Upper lobe of left lung (tissue), 4 donors: ENCODE data around the gene ADCY5.

Experiments used
- CTCF ChIP-seq, 6 experiments: fragments of 450-650 bp in 4 of 6; fragments of 200-600 bp in 2 of 6; sonication (generic) in 2 of 6; IDR thresholded peaks; one replicate each; pipeline ENCODE4 v1.5.1; 2016 to 2019; ENCODE audit warnings: antibody characterized with exemption in 6 of 6
- EP300 ChIP-seq, 4 donors: sonication (generic); formaldehyde crosslinking; IDR thresholded peaks; one replicate each; pipeline ENCODE4 v1.5.1; 2017; ENCODE audit warnings: antibody characterized with exemption in 4 of 4, control low read depth in 2 of 4
- POLR2A ChIP-seq, 4 donors: fragments of 450-650 bp; IDR thresholded peaks; one replicate each; pipeline ENCODE4 v1.5.1; 2016 to 2017; ENCODE audit warnings: antibody characterized with exemption in 4 of 4, mild to moderate bottlenecking in 2 of 4

GRCh38 chr3:123388811-123389627 is 59.9 kb downstream of the ADCY5 start:
- TF ChIP-seq CTCF (IDR thresholded peaks at IDR 0.05): no peak
- no peak for TF ChIP-seq POLR2A (IDR thresholded peaks at IDR 0.05)
- no peak for TF ChIP-seq EP300 (IDR thresholded peaks at IDR 0.05)
